ENCODE measurements around the gene PNPO.

PNPO gene

GRCh38 chr17:47941246-47942095 lies at the start of gene PNPO:
Gene PNPO (plus strand): TSS chr17:47941571. CDS start chr17:47941676, 105 bp downstream.
- TF ChIP-seq, protein P1, sequence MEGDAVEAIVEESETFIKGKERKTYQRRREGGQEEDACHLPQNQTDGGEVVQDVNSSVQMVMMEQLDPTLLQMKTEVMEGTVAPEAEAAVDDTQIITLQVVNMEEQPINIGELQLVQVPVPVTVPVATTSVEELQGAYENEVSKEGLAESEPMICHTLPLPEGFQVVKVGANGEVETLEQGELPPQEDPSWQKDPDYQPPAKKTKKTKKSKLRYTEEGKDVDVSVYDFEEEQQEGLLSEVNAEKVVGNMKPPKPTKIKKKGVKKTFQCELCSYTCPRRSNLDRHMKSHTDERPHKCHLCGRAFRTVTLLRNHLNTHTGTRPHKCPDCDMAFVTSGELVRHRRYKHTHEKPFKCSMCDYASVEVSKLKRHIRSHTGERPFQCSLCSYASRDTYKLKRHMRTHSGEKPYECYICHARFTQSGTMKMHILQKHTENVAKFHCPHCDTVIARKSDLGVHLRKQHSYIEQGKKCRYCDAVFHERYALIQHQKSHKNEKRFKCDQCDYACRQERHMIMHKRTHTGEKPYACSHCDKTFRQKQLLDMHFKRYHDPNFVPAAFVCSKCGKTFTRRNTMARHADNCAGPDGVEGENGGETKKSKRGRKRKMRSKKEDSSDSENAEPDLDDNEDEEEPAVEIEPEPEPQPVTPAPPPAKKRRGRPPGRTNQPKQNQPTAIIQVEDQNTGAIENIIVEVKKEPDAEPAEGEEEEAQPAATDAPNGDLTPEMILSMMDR (IDR thresholded peaks at IDR 0.05; ENCODE audit: control insufficient read depth, extremely low read depth, insufficient read depth) = no peak
- H3K4me3 ChIP-seq (ENCODE audit: low read depth, low read length) = peak within 1 kb of the TSS; percentile 98
- peak; percentile 99 for DNase-seq (ENCODE audit: low read depth)

GRCh38 chr17:47894498-47895346 lies 46.6 kb upstream of the PNPO start:
- H3K4me3 ChIP-seq (ENCODE audit: low read depth, low read length) = peak overlapping the region; percentile 81
- no peak for DNase-seq (ENCODE audit: low read depth)
- TF ChIP-seq, protein P1 (IDR thresholded peaks at IDR 0.05; ENCODE audit: control insufficient read depth, extremely low read depth, insufficient read depth) = no peak

- DNase-seq (ENCODE audit: low read depth) = no peak
- TF ChIP-seq, protein P1 (IDR thresholded peaks at IDR 0.05; ENCODE audit: control insufficient read depth, extremely low read depth, insufficient read depth) = no peak
Measured at GRCh38 chr17:47895347-47895855, 46.0 kb upstream of the PNPO start.

GRCh38 chr17:47895856-47896671 lies 45.3 kb upstream of the PNPO start, which contains the start of gene SP2:
Gene SP2 (plus strand): TSS chr17:47896236. CDS start chr17:47896287, 51 bp downstream.
- peak; percentile 100 for DNase-seq (ENCODE audit: low read depth)
- TF ChIP-seq, protein P1 (IDR thresholded peaks at IDR 0.05; ENCODE audit: control insufficient read depth, extremely low read depth, insufficient read depth) = no peak
- peak within 1 kb of the TSS; percentile 81 for H3K4me3 ChIP-seq (ENCODE audit: low read depth, low read length)

More at GRCh38 chr17:47895347-47895855, 46.0 kb upstream of the PNPO start:
- H3K4me3 ChIP-seq (ENCODE audit: low read depth, low read length) = peak overlapping the region; percentile 81

DNA sequence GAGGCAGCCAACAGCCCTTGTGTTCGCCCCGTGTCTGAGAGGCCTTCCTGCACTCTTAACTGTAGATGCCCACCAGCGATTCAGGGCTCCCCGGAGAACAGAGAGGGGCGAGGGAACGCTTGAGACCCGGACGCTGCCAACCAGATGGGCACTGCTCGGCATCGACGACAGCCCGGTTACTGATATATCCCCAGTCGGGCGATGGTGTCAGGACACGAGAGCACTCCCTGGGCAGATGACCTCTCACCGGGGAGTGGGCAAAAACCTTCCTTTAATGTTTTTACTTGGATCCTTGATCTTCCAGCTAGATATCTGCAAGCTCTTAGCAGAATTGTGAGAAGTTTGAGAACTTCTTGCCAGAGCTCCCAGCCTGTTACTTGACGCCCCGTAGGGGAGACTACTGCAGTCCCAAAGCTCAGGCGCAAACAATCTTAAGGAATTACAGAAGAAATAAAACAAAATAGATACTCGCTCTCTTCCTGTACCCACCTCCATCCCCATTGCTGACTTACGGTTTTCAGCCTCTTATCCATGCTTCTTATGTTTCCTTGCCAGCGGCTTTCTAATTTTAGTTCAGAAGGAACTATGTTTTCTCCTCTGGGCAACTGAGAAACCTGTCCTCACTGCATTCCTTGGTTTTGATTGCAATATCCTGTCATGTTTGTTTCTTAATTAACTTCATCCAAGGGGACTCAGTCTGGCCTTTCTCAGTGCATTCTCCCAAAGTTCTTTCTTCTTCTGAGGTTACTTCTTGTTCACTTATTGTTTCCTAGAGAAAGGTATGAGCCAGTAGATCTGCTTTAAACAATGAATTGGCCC lies 44.5 kb upstream of the PNPO start:
- peak overlapping the region; percentile 81 for H3K4me3 ChIP-seq (ENCODE audit: low read depth, low read length)
- DNase-seq (ENCODE audit: low read depth) = no peak
- TF ChIP-seq, protein P1 (IDR thresholded peaks at IDR 0.05; ENCODE audit: control insufficient read depth, extremely low read depth, insufficient read depth) = no peak

Data from LNCaP clone FGC (cell line).